ENCODE data around the gene SPRR2B.
"Not testable (repeated sequence)": the region's sequence is repeated elsewhere in the genome, so short reads cannot be mapped to it uniquely, and the experiment has no call there.

Gene SPRR2B

GRCh38 chr1:153071511-153071910, at the start of gene SPRR2B:
TSS of gene SPRR2B (minus strand) at chr1:153071611. CDS start at chr1:153070839, 772 bp downstream.
- DNase-seq (ENCODE audit: low spot score): no peak

- no peak for DNase-seq (ENCODE audit: low spot score)
These were observed 49.5 kb upstream of the SPRR2B start for GRCh38 chr1:153120945-153121344.

- DNase-seq (ENCODE audit: low spot score): no peak
These were observed 48.1 kb upstream of the SPRR2B start for GRCh38 chr1:153119491-153119971.

- not testable (repeated sequence) for DNase-seq (ENCODE audit: low spot score)
These were observed 43.9 kb upstream of the SPRR2B start for GRCh38 chr1:153115264-153115663.

GRCh38 chr1:153113416-153113815, 42.0 kb upstream of the SPRR2B start, which contains the start of gene SPRR2F:
TSS of gene SPRR2F (minus strand) at chr1:153113516. CDS start at chr1:153112733, 783 bp downstream.
- DNase-seq (ENCODE audit: low spot score): no peak

- DNase-seq (ENCODE audit: low spot score): not testable (repeated sequence)
These were observed 41.0 kb upstream of the SPRR2B start for GRCh38 chr1:153112454-153112853.

- DNase-seq (ENCODE audit: low spot score): no peak
These were observed 28.8 kb upstream of the SPRR2B start for GRCh38 chr1:153100245-153100644.

- no peak for DNase-seq (ENCODE audit: low spot score)
These were observed 28.1 kb upstream of the SPRR2B start for GRCh38 chr1:153099461-153100045.

GRCh38 chr1:153095764-153096163, 24.4 kb upstream of the SPRR2B start:
- DNase-seq (ENCODE audit: low spot score): no peak

- no peak for DNase-seq (ENCODE audit: low spot score)
These were observed 23.0 kb upstream of the SPRR2B start, which contains the start of gene SPRR2E for GRCh38 chr1:153094426-153094825. TSS of gene SPRR2E (minus strand) at chr1:153094526. CDS start at chr1:153093751, 775 bp downstream.

GRCh38 chr1:153087652-153088051, 16.2 kb upstream of the SPRR2B start:
- DNase-seq (ENCODE audit: low spot score): no peak

- DNase-seq (ENCODE audit: low spot score): no peak
These were observed 10.3 kb upstream of the SPRR2B start for GRCh38 chr1:153081736-153082135.

- DNase-seq (ENCODE audit: low spot score): no peak
These were observed 1.7 kb upstream of the SPRR2B start for GRCh38 chr1:153072806-153073726.

GRCh38 chr1:153070243-153070642, 1.2 kb downstream of the SPRR2B start:
- DNase-seq (ENCODE audit: low spot score): no peak

GRCh38 chr1:153058826-153059784, 12.3 kb downstream of the SPRR2B start:
- no peak for DNase-seq (ENCODE audit: low spot score)

GRCh38 chr1:153058154-153058553, 13.3 kb downstream of the SPRR2B start:
- DNase-seq (ENCODE audit: low spot score): no peak

GRCh38 chr1:153057375-153057774, 14.0 kb downstream of the SPRR2B start, which contains the start of gene SPRR2A:
TSS of gene SPRR2A (minus strand) at chr1:153057512. CDS start at chr1:153056735, 777 bp downstream.
- no peak for DNase-seq (ENCODE audit: low spot score)

GRCh38 chr1:153056111-153056510, 15.3 kb downstream of the SPRR2B start:
- DNase-seq (ENCODE audit: low spot score): not testable (repeated sequence)

- DNase-seq (ENCODE audit: low spot score): no peak
These were observed 22.2 kb downstream of the SPRR2B start for GRCh38 chr1:153049211-153049610.

GRCh38 chr1:153040950-153041631, 30.3 kb downstream of the SPRR2B start, which contains the start of gene SPRR2D:
TSS of gene SPRR2D (minus strand) at chr1:153041120. CDS start at chr1:153040346, 774 bp downstream.
- no peak for DNase-seq (ENCODE audit: low spot score)

- DNase-seq (ENCODE audit: low spot score): no peak
These were observed 36.2 kb downstream of the SPRR2B start for GRCh38 chr1:153035211-153035610.
